ENCODE measurements around the gene OTUB1. TPM values are rescaled to one million over a fixed set of nuclear protein-coding genes. Genes with fewer than 3 reads are reported as not detected.
"Not testable (repeated sequence)": the region's sequence is repeated elsewhere in the genome, so short reads cannot be mapped to it uniquely, and the experiment has no call there.

The OTUB1 gene
- total RNA-seq, 4 donors from 2014 or later: 57.7 to 70.5 (median 65.4) TPM

- Histone ChIP-seq H3K4me3 (no peak overlapping the region), H3K27ac (replicated peaks in 1 of 4) (no peak overlapping the region), H3K9me3 (no peaks in the 10 kb centered on the region), H3K27me3 (no peaks in the 10 kb centered on the region), H3K36me3 (peaks cover 20 to 81% (median 65%) of the 10 kb centered on the region in 4 donors), H3K4me1 (no peaks in the 10 kb centered on the region)
- TF ChIP-seq EP300 (IDR thresholded peaks at IDR 0.05) (no peak), POLR2AphosphoS5 (IDR thresholded peaks at IDR 0.05) (no peak), POLR2A (IDR thresholded peaks at IDR 0.05; ENCODE audit: low read depth) (no peak)
- TF ChIP-seq, protein P1, sequence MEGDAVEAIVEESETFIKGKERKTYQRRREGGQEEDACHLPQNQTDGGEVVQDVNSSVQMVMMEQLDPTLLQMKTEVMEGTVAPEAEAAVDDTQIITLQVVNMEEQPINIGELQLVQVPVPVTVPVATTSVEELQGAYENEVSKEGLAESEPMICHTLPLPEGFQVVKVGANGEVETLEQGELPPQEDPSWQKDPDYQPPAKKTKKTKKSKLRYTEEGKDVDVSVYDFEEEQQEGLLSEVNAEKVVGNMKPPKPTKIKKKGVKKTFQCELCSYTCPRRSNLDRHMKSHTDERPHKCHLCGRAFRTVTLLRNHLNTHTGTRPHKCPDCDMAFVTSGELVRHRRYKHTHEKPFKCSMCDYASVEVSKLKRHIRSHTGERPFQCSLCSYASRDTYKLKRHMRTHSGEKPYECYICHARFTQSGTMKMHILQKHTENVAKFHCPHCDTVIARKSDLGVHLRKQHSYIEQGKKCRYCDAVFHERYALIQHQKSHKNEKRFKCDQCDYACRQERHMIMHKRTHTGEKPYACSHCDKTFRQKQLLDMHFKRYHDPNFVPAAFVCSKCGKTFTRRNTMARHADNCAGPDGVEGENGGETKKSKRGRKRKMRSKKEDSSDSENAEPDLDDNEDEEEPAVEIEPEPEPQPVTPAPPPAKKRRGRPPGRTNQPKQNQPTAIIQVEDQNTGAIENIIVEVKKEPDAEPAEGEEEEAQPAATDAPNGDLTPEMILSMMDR (IDR thresholded peaks at IDR 0.05): no peak
- WGBS: 73% methylated on average over 18 of the region's 20 CpGs
- no peak for DNase-seq (ENCODE audit: extremely low spot score)
- intact Hi-C loops (cut with DNase I): no loop called here
Measured at GRCh38 chr11:63951779-63952536, 34.3 kb upstream of the OTUB1 start.

GRCh38 chr11:63952570-63952969 is 33.7 kb upstream of the OTUB1 start:
- no peaks in the 10 kb centered on the region for H3K27me3 ChIP-seq
- peaks cover 20 to 75% (median 61%) of the 10 kb centered on the region in 4 donors for H3K36me3 ChIP-seq
- DNase-seq (ENCODE audit: extremely low spot score): no peak
- H3K4me1 ChIP-seq: no peaks in the 10 kb centered on the region
- whole genome bisulfite sequencing: 93% methylated on average over 4 of the region's 4 CpGs
- no peak overlapping the region for H3K4me3 ChIP-seq
- intact Hi-C loops (cut with DNase I): no loop called here
- H3K9me3 ChIP-seq: no peaks in the 10 kb centered on the region
- TF ChIP-seq, protein P1 (IDR thresholded peaks at IDR 0.05): no peak
- TF ChIP-seq POLR2A (IDR thresholded peaks at IDR 0.05; ENCODE audit: low read depth) (no peak), POLR2AphosphoS5 (IDR thresholded peaks at IDR 0.05) (no peak), EP300 (IDR thresholded peaks at IDR 0.05) (no peak)
- no peak overlapping the region for H3K27ac ChIP-seq (replicated peaks in 1 of 4)

GRCh38 chr11:63958008-63958407 is 28.2 kb upstream of the OTUB1 start:
- H3K27me3 ChIP-seq: peaks cover 0 to 5% (median 0%) of the 10 kb centered on the region in 4 donors
- H3K27ac ChIP-seq (replicated peaks in 1 of 4): no peak overlapping the region
- H3K4me3 ChIP-seq: no peak overlapping the region
- DNase-seq (ENCODE audit: extremely low spot score): no peak
- intact Hi-C loops (cut with DNase I): no loop called here
- peaks cover 0 to 9% (median 4%) of the 10 kb centered on the region in 4 donors for H3K4me1 ChIP-seq
- no peaks in the 10 kb centered on the region for H3K9me3 ChIP-seq
- H3K36me3 ChIP-seq: peaks cover 14 to 36% (median 34%) of the 10 kb centered on the region in 4 donors
- WGBS: 94% methylated on average over 2 of the region's 5 CpGs
- TF ChIP-seq EP300 (IDR thresholded peaks at IDR 0.05) (no peak), POLR2AphosphoS5 (IDR thresholded peaks at IDR 0.05) (no peak), POLR2A (IDR thresholded peaks at IDR 0.05; ENCODE audit: low read depth) (no peak)
- TF ChIP-seq, protein P1 (IDR thresholded peaks at IDR 0.05): no peak

- intact Hi-C loops (cut with DNase I): no loop called here
- H3K4me3 ChIP-seq: no peak overlapping the region
- no peaks in the 10 kb centered on the region for H3K36me3 ChIP-seq
- H3K27me3 ChIP-seq: peaks cover 0 to 5% (median 0%) of the 10 kb centered on the region in 4 donors
- H3K27ac ChIP-seq (replicated peaks in 1 of 4): no peak overlapping the region
- H3K4me1 ChIP-seq: peaks cover 0 to 9% (median 4%) of the 10 kb centered on the region in 4 donors
- TF ChIP-seq POLR2A (IDR thresholded peaks at IDR 0.05; ENCODE audit: low read depth): no peak
- TF ChIP-seq POLR2AphosphoS5 (IDR thresholded peaks at IDR 0.05): no peak
- no peak for TF ChIP-seq EP300 (IDR thresholded peaks at IDR 0.05)
- no peaks in the 10 kb centered on the region for H3K9me3 ChIP-seq
- no peak for DNase-seq (ENCODE audit: extremely low spot score)
- 54% methylated on average over 15 of the region's 19 CpGs for WGBS
Measured at GRCh38 chr11:63961608-63962412, 24.4 kb upstream of the OTUB1 start.

DNA sequence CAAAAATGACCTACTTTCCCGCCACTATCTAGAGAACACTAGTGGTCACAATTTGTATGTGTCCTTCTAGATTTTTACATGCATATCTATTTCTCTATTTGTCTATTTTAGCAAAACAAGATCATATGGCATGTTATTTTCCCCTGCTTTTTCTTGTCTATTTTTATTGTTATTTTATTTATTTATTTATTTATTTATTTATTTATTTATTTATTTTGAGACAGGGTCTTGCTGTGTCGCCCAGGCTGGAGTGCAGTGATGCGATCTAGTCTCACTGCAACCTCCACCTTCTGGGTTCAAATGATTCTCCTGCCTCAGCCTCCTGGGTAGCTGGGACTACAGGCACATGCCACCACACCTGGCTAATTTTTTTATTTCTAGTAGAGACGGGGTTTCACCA is 22.3 kb upstream of the OTUB1 start:
- H3K27ac ChIP-seq (replicated peaks in 1 of 4); intact Hi-C loops (cut with DNase I); H3K4me3 ChIP-seq; H3K27me3 ChIP-seq; H3K36me3 ChIP-seq; DNase-seq (ENCODE audit: extremely low spot score); H3K4me1 ChIP-seq; H3K9me3 ChIP-seq: not testable (repeated sequence)
- WGBS: 96% methylated on average over 4 of the region's 4 CpGs

All from esophagus muscularis mucosa (tissue), 4 donors.